ENCODE data around the gene EXPH5. TPM values are rescaled to one million over a fixed set of nuclear protein-coding genes. Genes with fewer than 3 reads are reported as not detected.

Gene EXPH5
- total RNA-seq, 1 donor from 2014 or later = 0.59 TPM

DNA sequence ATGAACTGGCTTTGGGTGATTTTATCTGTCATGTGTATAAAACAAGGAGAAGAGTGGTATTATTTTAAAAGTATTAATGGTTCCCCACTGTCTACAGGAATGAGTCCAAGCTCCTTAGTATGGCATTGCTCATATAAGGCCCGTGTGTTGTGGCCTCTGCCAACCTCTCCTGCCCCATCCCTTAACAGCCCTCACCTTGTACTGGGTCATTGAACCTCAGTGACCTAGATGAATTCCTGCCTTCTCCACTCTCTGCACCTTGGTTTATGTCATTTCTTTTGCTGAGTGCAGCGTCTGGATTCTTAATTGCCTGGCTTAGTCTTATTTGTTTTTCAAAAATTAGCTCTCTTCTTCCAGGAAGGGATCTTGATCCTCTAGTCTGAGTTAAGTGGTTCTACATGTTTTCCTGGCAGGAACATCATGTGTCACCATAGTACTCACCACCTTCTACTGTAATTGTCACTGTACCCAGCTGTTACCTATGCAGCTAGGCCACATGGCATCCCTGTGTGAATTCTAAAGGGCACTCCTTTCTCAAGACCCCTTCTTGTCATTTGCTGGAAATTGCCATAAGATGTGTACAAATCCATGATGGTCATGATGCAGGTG lies 59.2 kb downstream of the EXPH5 start:
- H3K4me3 Mint-ChIP-seq (ENCODE audit: unreplicated experiment) = no peak overlapping the region
- H3K27me3 Mint-ChIP-seq (ENCODE audit: unreplicated experiment) = no peaks in the 10 kb centered on the region
- no peak overlapping the region for H3K27ac Mint-ChIP-seq (ENCODE audit: unreplicated experiment)
- no peak for DNase-seq (ENCODE audit: extremely low spot score, unreplicated experiment)
- no peaks in the 10 kb centered on the region for H3K36me3 Mint-ChIP-seq (ENCODE audit: unreplicated experiment)
- no peaks in the 10 kb centered on the region for H3K9me3 Mint-ChIP-seq (ENCODE audit: unreplicated experiment)
- TF ChIP-seq, protein P1, sequence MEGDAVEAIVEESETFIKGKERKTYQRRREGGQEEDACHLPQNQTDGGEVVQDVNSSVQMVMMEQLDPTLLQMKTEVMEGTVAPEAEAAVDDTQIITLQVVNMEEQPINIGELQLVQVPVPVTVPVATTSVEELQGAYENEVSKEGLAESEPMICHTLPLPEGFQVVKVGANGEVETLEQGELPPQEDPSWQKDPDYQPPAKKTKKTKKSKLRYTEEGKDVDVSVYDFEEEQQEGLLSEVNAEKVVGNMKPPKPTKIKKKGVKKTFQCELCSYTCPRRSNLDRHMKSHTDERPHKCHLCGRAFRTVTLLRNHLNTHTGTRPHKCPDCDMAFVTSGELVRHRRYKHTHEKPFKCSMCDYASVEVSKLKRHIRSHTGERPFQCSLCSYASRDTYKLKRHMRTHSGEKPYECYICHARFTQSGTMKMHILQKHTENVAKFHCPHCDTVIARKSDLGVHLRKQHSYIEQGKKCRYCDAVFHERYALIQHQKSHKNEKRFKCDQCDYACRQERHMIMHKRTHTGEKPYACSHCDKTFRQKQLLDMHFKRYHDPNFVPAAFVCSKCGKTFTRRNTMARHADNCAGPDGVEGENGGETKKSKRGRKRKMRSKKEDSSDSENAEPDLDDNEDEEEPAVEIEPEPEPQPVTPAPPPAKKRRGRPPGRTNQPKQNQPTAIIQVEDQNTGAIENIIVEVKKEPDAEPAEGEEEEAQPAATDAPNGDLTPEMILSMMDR (IDR thresholded peaks at IDR 0.05) = no peak
- H3K4me1 Mint-ChIP-seq (ENCODE audit: unreplicated experiment) = no peaks in the 10 kb centered on the region

DNA sequence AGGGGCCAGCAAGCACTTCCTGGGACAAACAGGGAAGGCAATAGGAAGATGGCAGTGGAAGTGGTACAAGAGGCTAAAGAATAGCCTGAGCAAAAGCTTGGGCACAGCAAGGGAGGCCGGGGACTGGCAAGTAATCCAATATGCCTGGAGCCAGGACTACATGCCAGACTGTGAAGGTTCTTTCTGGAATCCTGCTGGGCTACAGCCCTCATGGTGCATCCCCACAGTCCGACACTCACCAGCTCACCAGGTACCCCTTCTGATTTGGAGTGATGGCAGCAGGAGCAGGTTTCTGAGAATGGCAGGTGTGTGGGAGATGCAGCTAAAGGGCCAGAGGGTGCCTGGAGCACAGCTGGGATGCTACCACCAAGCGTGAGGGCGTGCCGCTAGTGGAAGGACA lies 63.1 kb downstream of the EXPH5 start:
- H3K4me1 Mint-ChIP-seq (ENCODE audit: unreplicated experiment) = peaks cover 2% of the 10 kb centered on the region
- TF ChIP-seq, protein P1 (IDR thresholded peaks at IDR 0.05) = no peak
- no peak overlapping the region for H3K27ac Mint-ChIP-seq (ENCODE audit: unreplicated experiment)
- H3K27me3 Mint-ChIP-seq (ENCODE audit: unreplicated experiment) = no peaks in the 10 kb centered on the region
- H3K4me3 Mint-ChIP-seq (ENCODE audit: unreplicated experiment) = no peak overlapping the region
- DNase-seq (ENCODE audit: extremely low spot score, unreplicated experiment) = peak; percentile 60
- H3K9me3 Mint-ChIP-seq (ENCODE audit: unreplicated experiment) = no peaks in the 10 kb centered on the region
- H3K36me3 Mint-ChIP-seq (ENCODE audit: unreplicated experiment) = no peaks in the 10 kb centered on the region

DNA sequence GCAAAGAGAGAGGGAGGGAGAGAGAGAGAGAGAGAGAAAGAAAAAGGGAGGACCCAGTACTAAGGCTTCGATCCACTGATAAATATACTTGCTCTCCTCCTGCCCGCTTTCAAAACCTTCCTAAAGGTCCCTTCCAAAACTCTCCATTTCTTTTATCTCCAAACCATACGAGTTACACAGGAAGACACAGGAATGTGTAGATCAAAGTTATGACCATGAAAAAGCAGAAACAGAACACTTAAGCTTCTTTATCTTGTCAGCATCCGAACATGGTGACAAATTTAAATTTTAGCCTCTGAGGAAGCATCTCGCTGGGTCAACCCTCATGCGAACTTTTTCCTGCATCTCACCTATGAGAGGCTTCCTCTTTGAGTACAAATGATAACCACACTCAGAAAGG lies 66.2 kb downstream of the EXPH5 start:
- TF ChIP-seq, protein P1 (IDR thresholded peaks at IDR 0.05) = no peak
- H3K9me3 Mint-ChIP-seq (ENCODE audit: unreplicated experiment) = no peaks in the 10 kb centered on the region
- DNase-seq (ENCODE audit: extremely low spot score, unreplicated experiment) = no peak
- H3K4me3 Mint-ChIP-seq (ENCODE audit: unreplicated experiment) = no peak overlapping the region
- no peaks in the 10 kb centered on the region for H3K27me3 Mint-ChIP-seq (ENCODE audit: unreplicated experiment)
- peaks cover 2% of the 10 kb centered on the region for H3K4me1 Mint-ChIP-seq (ENCODE audit: unreplicated experiment)
- H3K36me3 Mint-ChIP-seq (ENCODE audit: unreplicated experiment) = no peaks in the 10 kb centered on the region
- H3K27ac Mint-ChIP-seq (ENCODE audit: unreplicated experiment) = no peak overlapping the region

GRCh38 chr11:108525161-108525560 lies 68.4 kb downstream of the EXPH5 start:
- Mint-ChIP-seq H3K9me3 (ENCODE audit: unreplicated experiment) (no peaks in the 10 kb centered on the region), H3K27me3 (ENCODE audit: unreplicated experiment) (no peaks in the 10 kb centered on the region), H3K4me3 (ENCODE audit: unreplicated experiment) (no peak overlapping the region), H3K4me1 (ENCODE audit: unreplicated experiment) (peaks cover 2% of the 10 kb centered on the region), H3K27ac (ENCODE audit: unreplicated experiment) (no peak overlapping the region), H3K36me3 (ENCODE audit: unreplicated experiment) (no peaks in the 10 kb centered on the region)
- TF ChIP-seq, protein P1 (IDR thresholded peaks at IDR 0.05) = no peak
- no peak for DNase-seq (ENCODE audit: extremely low spot score, unreplicated experiment)

DNA sequence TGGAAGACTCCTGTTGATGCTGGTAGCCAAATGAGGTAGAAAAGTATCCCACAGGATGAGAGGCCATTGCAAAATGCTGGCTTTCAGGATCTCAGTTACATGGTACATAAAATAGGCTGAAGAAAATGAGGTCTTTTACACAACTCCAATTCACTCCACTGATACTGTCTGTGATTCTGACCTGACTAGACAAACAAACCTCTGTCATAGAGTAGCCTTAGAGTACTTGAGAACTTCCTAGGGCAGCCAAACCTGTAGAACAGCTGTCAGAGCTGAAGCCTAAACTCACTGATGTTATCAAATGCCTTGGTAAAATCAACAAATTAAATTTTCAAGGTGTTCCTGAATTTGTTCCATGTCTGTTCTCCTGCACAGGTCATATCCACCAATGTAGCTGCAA lies 69.1 kb downstream of the EXPH5 start:
- TF ChIP-seq, protein P1 (IDR thresholded peaks at IDR 0.05) = no peak
- Mint-ChIP-seq H3K9me3 (ENCODE audit: unreplicated experiment) (no peaks in the 10 kb centered on the region), H3K4me3 (ENCODE audit: unreplicated experiment) (no peak overlapping the region), H3K27ac (ENCODE audit: unreplicated experiment) (no peak overlapping the region), H3K36me3 (ENCODE audit: unreplicated experiment) (no peaks in the 10 kb centered on the region), H3K27me3 (ENCODE audit: unreplicated experiment) (no peaks in the 10 kb centered on the region), H3K4me1 (ENCODE audit: unreplicated experiment) (peaks cover 2% of the 10 kb centered on the region)
- DNase-seq (ENCODE audit: extremely low spot score, unreplicated experiment) = no peak

All from osteocyte (in vitro differentiated cells).